Right lobe of liver (tissue), 4 donors: Measurements from ENCODE around the gene CAMTA1.

ENCODE experiments used
- CTCF ChIP-seq, 4 donors: fragments of 200-600 bp in 3 of 4; fragments of 450-650 bp in 1 of 4; IDR thresholded peaks; one replicate each; pipeline versions ENCODE4 v1.5.1 to v1.8.0; 2016 to 2022; ENCODE audit warnings: antibody characterized with exemption in 4 of 4, mild to moderate bottlenecking in 2 of 4
- POLR2A ChIP-seq: fragments of 450-650 bp; IDR thresholded peaks from one replicate; pipeline ENCODE4 v1.6.1; 2017; ENCODE audit warnings: antibody characterized with exemption, mild to moderate bottlenecking
- donor health status: DM: no; HTN: no; CAD: no.
- donor health status: DM: no; HTN: no; CAD: no.
- donor health status: DM: no; HTN: yes; CAD: no.

- TF ChIP-seq POLR2A (no peak), CTCF (IDR thresholded peaks at IDR 0.05) (no peak)
Observed at GRCh38 chr1:7640350-7640749, 855.1 kb downstream of the CAMTA1 start.
